HG03457 (cell line): ENCODE data around the gene PLA2G4E.

ENCODE experiments used
- ATAC-seq: cut with Tn5 transposase; IDR thresholded peaks from one replicate; pipeline ENCODE4 v1.9.1; 2021; ENCODE audit warnings: moderate number of reproducible peaks; ENCODE audit not compliant: unreplicated experiment

The PLA2G4E gene

GRCh38 chr15:42024303-42024702 is 3.5 kb upstream of the PLA2G4E start:
- no peak for ATAC-seq

DNA sequence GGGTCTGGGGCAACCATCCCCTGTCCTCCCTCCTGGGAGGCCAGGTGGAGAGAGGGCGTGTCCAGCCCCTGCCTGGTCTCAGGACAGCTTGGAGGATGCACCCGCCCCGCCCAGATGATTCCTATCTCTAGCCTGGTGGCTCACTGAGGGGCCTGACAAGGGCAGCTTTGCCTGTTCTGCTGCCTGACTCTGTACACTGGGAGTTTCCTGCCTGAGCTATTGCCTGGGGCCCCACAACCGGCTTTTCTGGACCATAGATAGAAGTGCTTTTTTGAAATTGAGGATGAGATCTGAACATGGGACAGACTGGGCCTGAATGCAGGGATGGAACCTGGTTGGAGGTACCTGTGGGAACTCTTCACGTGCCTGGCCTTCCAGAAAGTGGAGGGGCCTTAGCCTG is 751 bp upstream of the PLA2G4E start:
- ATAC-seq: no peak

DNA sequence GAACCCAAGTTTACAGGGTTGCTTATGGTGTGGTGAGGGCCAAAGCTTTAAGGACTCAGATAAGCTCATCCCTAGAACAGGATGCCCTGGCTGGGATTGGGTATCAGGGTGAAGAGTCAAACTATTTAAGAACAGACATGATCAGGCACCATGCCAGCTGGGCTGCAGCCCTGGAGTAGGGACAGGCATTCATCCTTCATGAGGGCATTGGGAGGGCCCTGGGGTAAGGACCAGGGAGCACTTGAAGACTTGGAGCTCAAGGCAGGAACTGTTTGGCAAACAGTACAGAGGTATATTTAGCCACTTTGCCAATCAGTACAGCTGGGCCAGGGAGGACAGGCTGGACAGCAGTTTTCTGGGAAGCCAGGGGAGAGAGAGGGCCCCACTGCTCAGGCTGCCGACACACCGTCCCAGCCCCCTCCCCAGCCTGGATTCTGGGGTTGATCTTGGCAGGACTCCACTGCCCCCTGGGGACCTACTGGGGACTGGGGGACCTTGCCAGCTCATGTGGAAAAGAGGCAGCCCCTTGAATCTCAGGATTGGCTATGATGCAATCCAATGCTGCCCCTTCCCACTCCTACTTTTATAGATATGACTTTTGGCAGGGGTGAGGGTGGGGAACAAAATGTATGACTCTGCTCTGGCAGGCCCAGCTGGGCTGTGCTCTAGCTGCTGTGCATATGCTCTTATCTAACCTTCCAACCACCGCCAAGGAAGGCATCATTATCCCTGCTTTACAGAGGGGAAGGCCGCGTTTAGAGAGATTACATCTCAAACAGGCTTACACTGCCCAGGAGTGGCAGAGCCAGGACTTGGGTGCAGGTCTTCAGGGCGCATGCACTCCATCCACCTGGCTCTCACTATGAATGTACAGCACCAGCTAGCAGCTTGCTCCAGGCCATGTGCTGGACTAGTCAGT is 2.3 kb downstream of the PLA2G4E start:
- ATAC-seq: no peak

DNA sequence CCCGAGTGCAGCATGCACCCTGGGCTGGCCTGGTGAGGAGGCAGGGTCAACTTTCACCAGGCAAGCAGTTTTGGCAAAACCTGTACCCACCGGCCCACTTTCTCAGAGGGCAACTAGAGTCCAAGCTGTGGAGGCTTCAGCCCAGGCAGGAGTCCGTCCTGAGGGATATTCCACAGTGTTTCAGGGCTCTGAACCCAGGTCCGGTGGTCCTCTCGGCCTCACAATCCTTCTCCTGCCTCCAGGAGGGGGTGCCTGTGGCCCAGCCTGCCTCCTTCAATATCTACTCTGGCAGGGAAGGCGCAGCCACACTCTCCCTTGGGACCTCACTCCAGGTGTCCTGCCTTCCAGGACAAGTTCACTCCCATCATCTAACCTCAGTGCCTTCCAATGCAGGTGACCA is 3.9 kb downstream of the PLA2G4E start:
- no peak for ATAC-seq

DNA sequence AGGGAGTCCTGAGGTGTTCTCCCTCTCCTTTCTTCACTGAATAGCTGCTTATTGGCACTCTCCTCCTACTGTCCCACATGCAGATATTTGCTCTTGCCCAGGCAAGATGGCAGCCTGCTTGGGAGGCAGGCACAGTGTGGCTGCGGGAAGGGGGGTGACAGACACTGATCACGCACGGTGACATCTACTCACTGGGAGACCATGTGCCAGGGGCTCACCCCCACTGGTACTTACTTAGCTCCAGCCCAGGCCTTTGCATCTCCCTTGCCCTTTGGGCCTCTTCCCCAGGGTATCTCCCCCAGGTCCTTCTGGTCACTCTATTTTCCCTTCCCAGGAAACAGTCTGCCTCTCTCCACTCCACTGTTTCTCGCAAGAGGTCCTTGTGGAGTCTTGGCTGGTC is 6.4 kb downstream of the PLA2G4E start:
- ATAC-seq: no peak

- ATAC-seq: no peak
These were observed 7.8 kb downstream of the PLA2G4E start for GRCh38 chr15:42012928-42013482.

DNA sequence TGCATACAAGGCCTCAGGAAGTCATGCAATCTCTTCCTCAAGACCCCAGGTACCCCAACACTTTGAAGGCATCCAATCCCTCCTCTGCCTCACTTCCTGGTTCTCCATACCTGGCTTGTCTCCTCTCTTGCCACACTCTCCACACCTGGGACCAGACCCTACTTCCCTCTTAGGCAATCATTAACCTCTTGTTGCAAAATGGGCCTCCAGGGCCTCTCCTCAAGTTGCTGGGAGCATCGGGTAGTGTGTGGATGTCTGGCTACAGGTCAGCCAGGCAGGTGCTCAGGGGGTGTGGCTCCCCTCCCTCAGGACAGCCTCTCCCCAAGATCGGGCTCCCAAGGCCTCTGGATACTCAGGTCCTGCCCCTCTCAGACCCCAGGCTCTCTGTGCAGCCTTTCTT is 8.6 kb downstream of the PLA2G4E start:
- no peak for ATAC-seq

DNA sequence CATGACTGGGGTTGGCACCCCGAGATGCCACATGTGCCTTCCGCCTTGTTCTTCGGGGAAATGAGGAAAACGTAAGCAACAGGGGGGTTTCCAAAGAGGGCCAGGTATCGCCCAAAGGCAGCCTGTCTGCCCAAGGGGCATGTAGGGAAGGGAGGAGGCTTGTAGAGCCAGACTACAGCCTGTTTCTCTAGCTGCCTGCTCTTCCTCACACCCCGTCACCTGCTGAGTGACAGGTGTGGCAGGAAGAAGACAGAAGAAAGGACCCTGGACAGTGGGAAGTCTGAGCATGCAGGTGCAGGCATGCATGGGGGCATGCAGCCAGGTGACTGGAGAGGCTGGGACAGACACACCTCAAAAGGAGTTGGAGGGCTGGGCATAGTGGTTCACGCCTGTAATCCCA is 9.8 kb downstream of the PLA2G4E start:
- no peak for ATAC-seq

- no peak for ATAC-seq
These were observed 10.4 kb downstream of the PLA2G4E start for GRCh38 chr15:42010434-42010833.

- ATAC-seq: no peak
These were observed 11.4 kb downstream of the PLA2G4E start for GRCh38 chr15:42009474-42009873.

DNA sequence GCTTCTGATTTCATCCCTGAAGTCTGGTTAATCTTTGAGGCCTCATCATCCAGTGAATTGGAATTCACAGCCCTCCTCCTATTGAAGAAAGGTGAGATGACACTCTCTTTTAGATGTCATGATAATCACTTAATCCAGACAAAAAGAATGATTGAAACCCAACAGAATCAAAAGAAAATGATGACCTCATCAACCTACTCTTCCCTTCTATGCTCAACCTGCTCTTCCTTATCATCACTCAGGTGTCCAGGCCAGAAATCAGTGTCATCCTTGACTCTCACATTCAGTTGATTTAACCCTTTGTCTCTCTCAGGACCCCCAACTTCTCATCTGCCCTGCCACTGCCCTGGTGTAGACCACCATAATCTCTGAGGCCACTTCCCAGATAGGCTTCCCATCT is 11.8 kb downstream of the PLA2G4E start:
- ATAC-seq: no peak

- ATAC-seq: no peak
These were observed 13.5 kb downstream of the PLA2G4E start for GRCh38 chr15:42007386-42007785.

- ATAC-seq: no peak
These were observed 18.5 kb downstream of the PLA2G4E start for GRCh38 chr15:42002333-42002732.

GRCh38 chr15:42001236-42001635 is 19.6 kb downstream of the PLA2G4E start:
- no peak for ATAC-seq

DNA sequence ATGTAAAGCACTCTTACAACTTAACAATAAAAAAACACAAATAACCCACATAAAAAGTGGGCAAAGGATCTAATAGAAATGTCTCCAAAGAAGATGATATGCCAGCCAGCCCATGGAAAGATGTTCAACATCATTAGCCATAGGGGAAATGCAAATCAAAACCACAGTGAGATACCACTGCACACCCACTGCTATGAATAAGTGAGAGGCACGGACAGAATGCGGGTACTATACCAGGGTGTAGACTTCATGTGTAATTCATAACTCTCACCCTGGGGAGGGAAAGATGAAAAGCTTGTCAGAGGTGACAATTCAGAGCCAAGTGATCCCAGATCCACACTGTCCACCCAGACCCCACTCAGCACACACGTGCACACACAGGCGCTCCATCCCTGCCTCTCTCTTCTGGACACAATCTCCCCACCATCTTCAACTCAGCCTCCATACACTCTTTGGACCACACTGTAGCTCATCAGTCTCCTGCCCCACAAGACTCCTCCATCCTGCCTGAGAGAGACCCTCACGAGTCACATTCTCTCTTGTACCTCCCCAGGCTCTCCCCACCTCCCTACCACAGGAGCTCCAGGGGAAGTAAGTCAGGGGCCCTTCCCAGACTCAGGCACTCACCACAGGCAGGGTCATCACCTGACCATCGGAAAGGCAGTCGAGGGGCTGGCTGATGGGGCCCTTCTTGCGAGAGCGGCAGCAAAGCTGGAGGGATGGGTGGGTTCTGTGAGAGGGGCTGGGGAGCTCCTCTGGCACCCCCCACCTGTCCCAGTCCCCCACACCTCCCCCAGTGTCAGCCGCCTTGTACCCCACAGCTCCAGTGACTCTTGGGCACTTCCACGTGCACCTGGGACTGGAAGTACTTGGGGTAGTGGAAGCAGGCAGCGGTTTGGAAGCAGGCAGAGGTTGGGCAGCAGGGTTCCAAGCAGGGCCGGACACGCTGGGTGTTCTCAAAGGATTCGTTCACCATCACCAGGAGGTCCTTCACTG is 21.3 kb downstream of the PLA2G4E start:
- no peak for ATAC-seq

GRCh38 chr15:41997845-41998244 is 23.0 kb downstream of the PLA2G4E start:
- ATAC-seq: no peak

GRCh38 chr15:41996921-41997592 is 23.8 kb downstream of the PLA2G4E start:
- ATAC-seq: no peak

- no peak for ATAC-seq
These were observed 24.5 kb downstream of the PLA2G4E start for GRCh38 chr15:41996376-41996775.

DNA sequence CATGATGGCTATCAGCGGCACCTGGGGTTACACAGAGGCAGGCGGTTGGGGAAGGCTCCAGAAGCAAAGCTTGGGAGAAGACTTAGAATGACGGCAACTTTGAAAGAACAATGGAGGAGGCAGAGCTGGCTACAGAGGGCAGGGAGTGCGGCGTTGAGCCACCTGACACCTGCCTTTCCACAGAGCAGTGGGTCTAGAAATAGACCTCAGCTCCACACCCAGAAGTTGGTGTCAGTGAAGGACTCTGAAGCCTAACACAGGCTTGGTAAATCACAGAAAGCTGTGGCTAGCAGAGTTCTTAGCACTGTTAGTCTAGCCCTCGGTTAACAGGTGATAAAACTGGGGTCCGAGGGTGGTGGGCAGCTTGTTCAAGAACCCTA is 25.4 kb downstream of the PLA2G4E start:
- ATAC-seq: no peak

DNA sequence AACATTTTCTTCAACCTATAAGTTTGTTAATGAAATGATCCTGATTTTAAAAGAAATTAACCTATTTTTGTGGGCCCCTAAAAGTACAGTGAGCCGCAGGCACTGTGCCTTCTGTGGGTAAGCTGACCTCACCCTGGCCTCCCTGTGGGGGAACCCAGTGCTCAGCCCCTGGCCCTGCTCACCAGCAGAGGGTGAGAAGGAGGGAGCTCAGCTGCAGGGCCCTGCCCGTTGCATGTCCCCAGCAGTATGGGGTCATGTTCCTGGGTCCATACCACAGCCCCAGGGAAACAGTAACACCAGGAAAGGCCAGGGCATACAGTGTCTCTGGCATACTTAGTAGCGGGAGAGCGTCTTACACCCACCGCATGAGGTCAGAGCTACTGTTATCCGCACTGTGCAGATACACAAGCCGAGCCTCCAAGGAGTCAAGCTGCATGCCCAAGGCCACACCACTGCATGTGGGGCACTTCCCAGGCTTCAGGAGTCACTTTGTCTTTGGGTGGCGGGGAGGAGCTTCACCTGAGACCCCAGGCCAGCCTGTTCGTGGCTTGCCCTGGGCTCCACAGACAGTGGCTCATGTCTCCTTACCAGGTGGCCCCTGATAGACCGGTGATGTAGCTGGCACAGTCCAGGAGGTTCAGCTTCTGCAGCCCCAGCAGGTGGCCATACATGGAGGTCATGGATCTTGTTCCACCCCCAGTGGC is 25.9 kb downstream of the PLA2G4E start:
- no peak for ATAC-seq
